ENCODE results near the gene ZNF148. TPM values are rescaled to one million over a fixed set of nuclear protein-coding genes. Genes with fewer than 3 reads are reported as not detected.

Gene ZNF148
- total RNA-seq, 1 donor from 2014 or later: 44.5 TPM

- no peaks in the 10 kb centered on the region for H3K4me1 ChIP-seq (ENCODE audit: insufficient read depth, low read length)
- no peaks in the 10 kb centered on the region for H3K27me3 ChIP-seq (ENCODE audit: insufficient read depth, low read length)
- peak; percentile 51 for DNase-seq (ENCODE audit: low read depth)
- H3K9me3 ChIP-seq (ENCODE audit: insufficient read depth, low read depth, low read length): no peaks in the 10 kb centered on the region
- no peak overlapping the region for H2AFZ ChIP-seq (ENCODE audit: low read depth, low read length)
- peak; percentile 37 for FAIRE-seq
- H3K4me2 ChIP-seq (ENCODE audit: low read length): no peak overlapping the region
- peaks cover 8% of the 10 kb centered on the region for H4K20me1 ChIP-seq (ENCODE audit: insufficient read depth, low read length)
- no peak overlapping the region for H3K27ac ChIP-seq (ENCODE audit: low read depth, low read length)
- no peaks in the 10 kb centered on the region for H3K36me3 ChIP-seq (ENCODE audit: insufficient read depth, low read length)
- Mint-ChIP-seq H3K27me3 (ENCODE audit: low read depth, unreplicated experiment) (no peaks in the 10 kb centered on the region), H3K4me3 (ENCODE audit: unreplicated experiment) (no peak overlapping the region), H3K36me3 (ENCODE audit: low read depth, unreplicated experiment) (peaks cover 2% of the 10 kb centered on the region), H3K27ac (ENCODE audit: unreplicated experiment) (no peak overlapping the region), H3K4me1 (ENCODE audit: low read depth, unreplicated experiment) (peaks cover 11% of the 10 kb centered on the region), H3K9me3 (ENCODE audit: unreplicated experiment) (no peaks in the 10 kb centered on the region)
- H3K79me2 ChIP-seq (ENCODE audit: insufficient read depth, low read length): no peaks in the 10 kb centered on the region
- TF ChIP-seq CTCF (IDR thresholded peaks at IDR 0.05; ENCODE audit: insufficient read depth, low read depth, low read length) (no peak), EZH2 (IDR thresholded peaks at IDR 0.05; ENCODE audit: insufficient read depth, low read length) (no peak)
- no peak overlapping the region for H3K4me3 ChIP-seq (ENCODE audit: insufficient read depth, low read depth, low read length)
- no peak overlapping the region for H3K9ac ChIP-seq (ENCODE audit: low read length)
Measured at GRCh38 chr3:125245521-125245920, 129.6 kb downstream of the ZNF148 start.

GRCh38 chr3:125240496-125240895 is 134.6 kb downstream of the ZNF148 start:
- no peaks in the 10 kb centered on the region for H3K9me3 ChIP-seq (ENCODE audit: insufficient read depth, low read depth, low read length)
- Mint-ChIP-seq H3K36me3 (ENCODE audit: low read depth, unreplicated experiment) (peaks cover 3% of the 10 kb centered on the region), H3K27ac (ENCODE audit: unreplicated experiment) (no peak overlapping the region), H3K4me3 (ENCODE audit: unreplicated experiment) (no peak overlapping the region), H3K9me3 (ENCODE audit: unreplicated experiment) (no peaks in the 10 kb centered on the region), H3K4me1 (ENCODE audit: low read depth, unreplicated experiment) (peaks cover 15% of the 10 kb centered on the region), H3K27me3 (ENCODE audit: low read depth, unreplicated experiment) (no peaks in the 10 kb centered on the region)
- H3K27ac ChIP-seq (ENCODE audit: low read depth, low read length): no peak overlapping the region
- no peak overlapping the region for H3K4me3 ChIP-seq (ENCODE audit: insufficient read depth, low read depth, low read length)
- FAIRE-seq (no peak), DNase-seq (ENCODE audit: low read depth) (peak; percentile 35)
- H3K4me1 ChIP-seq (ENCODE audit: insufficient read depth, low read length): no peaks in the 10 kb centered on the region
- TF ChIP-seq EZH2 (IDR thresholded peaks at IDR 0.05; ENCODE audit: insufficient read depth, low read length) (no peak), CTCF (IDR thresholded peaks at IDR 0.05; ENCODE audit: insufficient read depth, low read depth, low read length) (no peak)
- no peak overlapping the region for H3K4me2 ChIP-seq (ENCODE audit: low read length)
- no peak overlapping the region for H3K9ac ChIP-seq (ENCODE audit: low read length)
- peaks cover 2% of the 10 kb centered on the region for H4K20me1 ChIP-seq (ENCODE audit: insufficient read depth, low read length)
- no peaks in the 10 kb centered on the region for H3K27me3 ChIP-seq (ENCODE audit: insufficient read depth, low read length)
- no peaks in the 10 kb centered on the region for H3K36me3 ChIP-seq (ENCODE audit: insufficient read depth, low read length)
- H3K79me2 ChIP-seq (ENCODE audit: insufficient read depth, low read length): no peaks in the 10 kb centered on the region
- no peak overlapping the region for H2AFZ ChIP-seq (ENCODE audit: low read depth, low read length)

DNA sequence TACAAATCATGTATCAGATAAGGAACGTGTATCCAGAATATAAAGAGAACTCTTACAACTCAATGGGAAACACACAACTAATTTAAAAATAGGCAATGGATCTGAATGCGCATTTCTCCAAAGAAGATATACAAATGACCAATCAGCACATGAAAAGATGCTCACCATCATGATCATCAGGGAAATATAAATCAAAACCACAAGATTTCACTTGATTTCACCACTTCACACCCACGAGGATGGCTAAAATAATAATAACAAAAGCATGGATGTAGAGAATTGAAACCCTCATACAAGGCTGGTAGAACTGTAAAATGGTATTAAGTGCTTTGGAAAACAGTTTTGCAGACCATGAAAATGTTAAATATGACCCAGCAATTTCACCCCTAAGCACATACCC is 135.9 kb downstream of the ZNF148 start:
- H3K36me3 Mint-ChIP-seq (ENCODE audit: low read depth, unreplicated experiment): peaks cover 4% of the 10 kb centered on the region
- Histone ChIP-seq H2AFZ (ENCODE audit: low read depth, low read length) (no peak overlapping the region), H3K79me2 (ENCODE audit: insufficient read depth, low read length) (no peaks in the 10 kb centered on the region), H3K9me3 (ENCODE audit: insufficient read depth, low read depth, low read length) (no peaks in the 10 kb centered on the region), H3K4me3 (ENCODE audit: insufficient read depth, low read depth, low read length) (no peak overlapping the region), H3K4me2 (ENCODE audit: low read length) (no peak overlapping the region), H3K4me1 (ENCODE audit: insufficient read depth, low read length) (no peaks in the 10 kb centered on the region), H3K9ac (ENCODE audit: low read length) (no peak overlapping the region), H3K27ac (ENCODE audit: low read depth, low read length) (no peak overlapping the region), H4K20me1 (ENCODE audit: insufficient read depth, low read length) (no peaks in the 10 kb centered on the region), H3K36me3 (ENCODE audit: insufficient read depth, low read length) (no peaks in the 10 kb centered on the region), H3K27me3 (ENCODE audit: insufficient read depth, low read length) (no peaks in the 10 kb centered on the region)
- no peaks in the 10 kb centered on the region for H3K9me3 Mint-ChIP-seq (ENCODE audit: unreplicated experiment)
- no peak for FAIRE-seq
- H3K4me1 Mint-ChIP-seq (ENCODE audit: low read depth, unreplicated experiment): peaks cover 12% of the 10 kb centered on the region
- no peak overlapping the region for H3K4me3 Mint-ChIP-seq (ENCODE audit: unreplicated experiment)
- TF ChIP-seq CTCF (IDR thresholded peaks at IDR 0.05; ENCODE audit: insufficient read depth, low read depth, low read length) (no peak), EZH2 (IDR thresholded peaks at IDR 0.05; ENCODE audit: insufficient read depth, low read length) (no peak)
- H3K27ac Mint-ChIP-seq (ENCODE audit: unreplicated experiment): no peak overlapping the region
- no peaks in the 10 kb centered on the region for H3K27me3 Mint-ChIP-seq (ENCODE audit: low read depth, unreplicated experiment)
- DNase-seq (ENCODE audit: low read depth): no peak

Data from astrocyte (in vitro differentiated cells and primary cell).